Mucosa of stomach (tissue), 1 donor: ENCODE data around the gene CSMD2.

Experiments used
- H3K27me3 ChIP-seq: one replicate; pipeline ENCODE4 v1.7.0; 2013; ENCODE audit warnings: mild to moderate bottlenecking, low read length; ENCODE audit not compliant: control insufficient read depth, insufficient read depth
- H3K36me3 ChIP-seq: one replicate; pipeline ENCODE4 v1.7.0; 2013; ENCODE audit warnings: low read length; ENCODE audit not compliant: control insufficient read depth, insufficient read depth
- H3K4me1 ChIP-seq: one replicate; pipeline ENCODE4 v1.7.0; 2013; ENCODE audit warnings: mild to moderate bottlenecking, low read length; ENCODE audit not compliant: control insufficient read depth, insufficient read depth
- H3K4me3 ChIP-seq: one replicate; pipeline ENCODE4 v1.7.0; 2013; ENCODE audit warnings: low read length
- H3K9ac ChIP-seq: one replicate; pipeline ENCODE4 v1.7.0; 2013; ENCODE audit warnings: mild to moderate bottlenecking, low read length, moderate library complexity
- H3K9me3 ChIP-seq: one replicate; pipeline ENCODE4 v1.7.0; 2013; ENCODE audit warnings: mild to moderate bottlenecking, low read length, moderate library complexity; ENCODE audit not compliant: control insufficient read depth
- donor health status: Pancreatic carcinoma.

Gene CSMD2

GRCh38 chr1:33867684-33868083 is 297.3 kb downstream of the CSMD2 start:
- Histone ChIP-seq H3K4me3 (no peak overlapping the region), H3K9ac (no peak overlapping the region), H3K9me3 (no peaks in the 10 kb centered on the region), H3K36me3 (no peaks in the 10 kb centered on the region), H3K27me3 (no peaks in the 10 kb centered on the region), H3K4me1 (no peaks in the 10 kb centered on the region)

GRCh38 chr1:33866281-33866680 is 298.7 kb downstream of the CSMD2 start:
- Histone ChIP-seq H3K4me3 (no peak overlapping the region), H3K4me1 (no peaks in the 10 kb centered on the region), H3K9ac (no peak overlapping the region), H3K9me3 (no peaks in the 10 kb centered on the region), H3K27me3 (no peaks in the 10 kb centered on the region), H3K36me3 (no peaks in the 10 kb centered on the region)

- Histone ChIP-seq H3K36me3 (no peaks in the 10 kb centered on the region), H3K4me1 (no peaks in the 10 kb centered on the region), H3K9me3 (no peaks in the 10 kb centered on the region), H3K4me3 (no peak overlapping the region), H3K9ac (no peak overlapping the region), H3K27me3 (no peaks in the 10 kb centered on the region)
Observed at GRCh38 chr1:33864460-33865389, 300.3 kb downstream of the CSMD2 start.

GRCh38 chr1:33863779-33864178 is 301.3 kb downstream of the CSMD2 start, which contains the start of gene HMGB4:
HMGB4 (plus strand) TSS chr1:33864079; CDS start chr1:33864192, 113 bp downstream.
- H3K9me3 ChIP-seq: no peaks in the 10 kb centered on the region
- no peak within 1 kb of the TSS for H3K4me3 ChIP-seq
- no peak within 1 kb of the TSS for H3K9ac ChIP-seq
- H3K27me3 ChIP-seq: no peaks in the 10 kb centered on the region
- H3K36me3 ChIP-seq: no peaks in the 10 kb centered on the region
- no peaks in the 10 kb centered on the region for H3K4me1 ChIP-seq

GRCh38 chr1:33860671-33861070 is 304.4 kb downstream of the CSMD2 start:
- H3K9ac ChIP-seq: no peak overlapping the region
- no peaks in the 10 kb centered on the region for H3K4me1 ChIP-seq
- no peak overlapping the region for H3K4me3 ChIP-seq
- no peaks in the 10 kb centered on the region for H3K36me3 ChIP-seq
- H3K27me3 ChIP-seq: no peaks in the 10 kb centered on the region
- H3K9me3 ChIP-seq: no peaks in the 10 kb centered on the region

- no peaks in the 10 kb centered on the region for H3K4me1 ChIP-seq
- H3K27me3 ChIP-seq: no peaks in the 10 kb centered on the region
- H3K36me3 ChIP-seq: no peaks in the 10 kb centered on the region
- H3K4me3 ChIP-seq: no peak overlapping the region
- no peaks in the 10 kb centered on the region for H3K9me3 ChIP-seq
- no peak overlapping the region for H3K9ac ChIP-seq
Observed at GRCh38 chr1:33854091-33854490, 310.9 kb downstream of the CSMD2 start.

- no peaks in the 10 kb centered on the region for H3K27me3 ChIP-seq
- H3K4me3 ChIP-seq: no peak overlapping the region
- no peaks in the 10 kb centered on the region for H3K9me3 ChIP-seq
- H3K36me3 ChIP-seq: no peaks in the 10 kb centered on the region
- H3K9ac ChIP-seq: no peak overlapping the region
- no peaks in the 10 kb centered on the region for H3K4me1 ChIP-seq
Observed at GRCh38 chr1:33853431-33853830, 311.6 kb downstream of the CSMD2 start.

GRCh38 chr1:33852711-33853110 is 312.3 kb downstream of the CSMD2 start:
- Histone ChIP-seq H3K27me3 (no peaks in the 10 kb centered on the region), H3K36me3 (no peaks in the 10 kb centered on the region), H3K9me3 (no peaks in the 10 kb centered on the region), H3K9ac (no peak overlapping the region), H3K4me1 (no peaks in the 10 kb centered on the region), H3K4me3 (no peak overlapping the region)

GRCh38 chr1:33850481-33850880 is 314.5 kb downstream of the CSMD2 start:
- H3K9ac ChIP-seq: no peak overlapping the region
- H3K4me3 ChIP-seq: no peak overlapping the region
- no peaks in the 10 kb centered on the region for H3K9me3 ChIP-seq
- H3K36me3 ChIP-seq: no peaks in the 10 kb centered on the region
- H3K27me3 ChIP-seq: no peaks in the 10 kb centered on the region
- H3K4me1 ChIP-seq: no peaks in the 10 kb centered on the region

GRCh38 chr1:33849211-33849610 is 315.8 kb downstream of the CSMD2 start:
- no peaks in the 10 kb centered on the region for H3K36me3 ChIP-seq
- H3K4me1 ChIP-seq: no peaks in the 10 kb centered on the region
- H3K9me3 ChIP-seq: no peaks in the 10 kb centered on the region
- no peak overlapping the region for H3K9ac ChIP-seq
- no peak overlapping the region for H3K4me3 ChIP-seq
- no peaks in the 10 kb centered on the region for H3K27me3 ChIP-seq

GRCh38 chr1:33848205-33848937 is 316.7 kb downstream of the CSMD2 start:
- no peak overlapping the region for H3K9ac ChIP-seq
- no peak overlapping the region for H3K4me3 ChIP-seq
- no peaks in the 10 kb centered on the region for H3K27me3 ChIP-seq
- no peaks in the 10 kb centered on the region for H3K4me1 ChIP-seq
- no peaks in the 10 kb centered on the region for H3K9me3 ChIP-seq
- no peaks in the 10 kb centered on the region for H3K36me3 ChIP-seq

GRCh38 chr1:33846861-33847260 is 318.2 kb downstream of the CSMD2 start:
- Histone ChIP-seq H3K36me3 (no peaks in the 10 kb centered on the region), H3K9ac (no peak overlapping the region), H3K9me3 (no peaks in the 10 kb centered on the region), H3K4me3 (no peak overlapping the region), H3K4me1 (no peaks in the 10 kb centered on the region), H3K27me3 (no peaks in the 10 kb centered on the region)
